ACHN (cell line): ENCODE measurements around the gene TPD52L1.

Source experiments
- DNase-seq: peaks from one replicate; pipeline ENCODE4 v3.0.0-alpha.2; 2015
- in situ Hi-C: cut with HindIII; loops from 2 replicates; pipeline ENCODE4 v1.10.0; 2017; ENCODE audit warnings: low sequenced_read_pairs, low pct_ligation_motif_present, low pct_unique_long_range_greater_than_20kb

The TPD52L1 gene

DNA sequence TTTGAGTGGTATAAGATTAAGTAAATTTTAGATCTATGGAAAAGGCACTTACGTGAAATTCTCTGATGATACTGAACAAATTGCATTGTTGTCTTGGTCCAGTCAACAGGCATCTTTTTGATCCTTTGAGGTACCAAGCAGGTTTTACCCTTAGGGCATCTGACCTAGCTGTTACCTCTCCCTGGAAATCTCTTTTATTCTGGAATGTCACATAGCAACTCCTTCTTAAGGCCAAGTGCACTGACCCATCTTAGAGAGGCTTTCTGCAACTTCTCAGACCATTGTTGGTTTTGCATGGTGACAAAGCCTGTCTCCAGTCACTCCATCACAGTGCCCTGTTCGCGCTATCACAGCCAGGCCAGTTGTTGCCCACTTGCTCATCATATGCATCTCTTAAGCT lies 42.0 kb downstream of the TPD52L1 start:
- no peak for DNase-seq
- in situ Hi-C loops: no loop called here

DNA sequence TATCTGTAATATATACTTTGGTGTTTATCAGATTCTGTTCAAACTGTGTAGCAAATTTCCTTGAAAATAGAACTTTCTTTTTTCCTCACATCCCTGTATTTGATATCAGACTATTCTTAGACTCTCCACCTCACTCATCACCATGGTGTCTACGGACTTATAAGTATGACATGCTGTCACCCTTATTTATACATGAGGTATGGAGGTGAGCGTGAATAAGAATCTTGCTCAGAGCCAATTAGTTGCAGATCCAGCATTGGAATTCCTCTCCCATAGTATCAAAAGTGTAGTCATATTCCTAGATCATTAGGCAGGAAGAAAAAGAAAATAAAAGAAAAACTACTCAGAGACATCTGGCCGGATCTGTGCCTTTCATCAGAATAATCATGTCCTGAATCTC lies 43.0 kb downstream of the TPD52L1 start:
- DNase-seq: no peak
- in situ Hi-C loops: no loop called here

DNA sequence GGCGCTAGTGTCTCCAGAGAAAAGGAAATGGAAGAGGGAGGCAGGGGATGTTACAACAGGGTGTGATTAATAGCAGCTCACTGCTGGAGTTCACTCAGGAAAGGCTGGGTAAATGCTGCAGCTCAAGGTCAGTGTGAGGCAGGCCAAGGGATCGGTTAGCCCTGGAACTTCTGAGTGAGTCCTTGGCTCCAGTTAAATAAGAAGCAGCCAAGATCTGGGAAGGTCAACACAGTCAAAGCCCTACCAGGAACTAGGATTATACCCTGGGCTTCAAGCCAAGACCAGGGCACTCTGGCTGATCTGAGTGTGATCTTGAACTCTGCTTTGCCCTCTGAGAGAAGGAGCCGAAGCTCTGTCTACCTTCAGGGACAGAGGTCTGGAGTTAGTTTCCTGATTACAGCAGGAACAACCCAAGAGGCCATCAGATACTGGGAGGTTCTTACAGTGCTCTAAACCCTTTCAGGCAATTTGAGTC lies 44.3 kb downstream of the TPD52L1 start:
- in situ Hi-C loops: no loop called here
- DNase-seq: peak; percentile 70

DNA sequence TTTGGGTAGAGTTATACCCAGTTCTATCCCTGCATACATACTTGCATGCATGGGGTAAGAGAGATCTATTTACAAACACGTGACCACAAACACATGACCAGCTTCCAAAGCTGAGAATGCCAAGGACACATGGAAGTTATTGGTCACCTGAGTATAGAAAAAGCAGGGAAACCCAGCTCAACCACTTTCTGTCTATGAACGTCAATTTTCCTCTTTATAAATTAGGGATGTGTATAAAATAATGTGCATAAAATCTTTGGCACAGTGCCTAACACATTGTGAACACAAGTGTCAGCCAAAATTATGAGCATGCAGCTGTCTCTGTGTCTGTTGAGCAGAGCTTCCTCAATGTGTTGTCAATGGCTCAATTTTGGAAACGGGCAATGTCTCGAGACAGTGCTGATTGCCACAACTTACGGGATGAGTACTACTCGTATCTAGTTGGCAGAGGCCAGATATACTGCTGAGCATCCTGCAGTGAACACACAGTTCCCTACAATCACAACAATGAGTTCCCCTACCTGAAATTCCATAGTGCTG lies 44.9 kb downstream of the TPD52L1 start:
- no peak for DNase-seq
- in situ Hi-C loops: no loop called here

DNA sequence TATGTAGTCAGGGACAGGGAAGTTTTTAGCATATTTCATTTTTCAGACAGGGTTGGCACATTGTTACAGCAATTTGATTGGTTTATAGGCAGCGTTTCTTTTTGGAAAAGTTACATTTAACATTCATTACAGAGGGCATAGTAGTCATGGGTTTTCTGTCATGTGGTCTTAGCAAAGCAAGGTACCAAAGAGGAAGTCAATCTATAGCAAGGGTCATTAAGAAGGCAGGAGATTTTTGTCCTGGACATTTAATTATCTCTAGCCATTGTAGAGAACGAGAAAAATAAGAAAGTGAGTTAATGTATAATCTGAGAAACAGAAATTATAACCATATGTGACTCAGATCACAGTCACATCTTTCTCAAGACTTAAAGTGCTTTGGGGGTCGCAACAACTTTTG lies 47.4 kb downstream of the TPD52L1 start:
- in situ Hi-C loops: no loop called here
- peak; percentile 32 for DNase-seq

DNA sequence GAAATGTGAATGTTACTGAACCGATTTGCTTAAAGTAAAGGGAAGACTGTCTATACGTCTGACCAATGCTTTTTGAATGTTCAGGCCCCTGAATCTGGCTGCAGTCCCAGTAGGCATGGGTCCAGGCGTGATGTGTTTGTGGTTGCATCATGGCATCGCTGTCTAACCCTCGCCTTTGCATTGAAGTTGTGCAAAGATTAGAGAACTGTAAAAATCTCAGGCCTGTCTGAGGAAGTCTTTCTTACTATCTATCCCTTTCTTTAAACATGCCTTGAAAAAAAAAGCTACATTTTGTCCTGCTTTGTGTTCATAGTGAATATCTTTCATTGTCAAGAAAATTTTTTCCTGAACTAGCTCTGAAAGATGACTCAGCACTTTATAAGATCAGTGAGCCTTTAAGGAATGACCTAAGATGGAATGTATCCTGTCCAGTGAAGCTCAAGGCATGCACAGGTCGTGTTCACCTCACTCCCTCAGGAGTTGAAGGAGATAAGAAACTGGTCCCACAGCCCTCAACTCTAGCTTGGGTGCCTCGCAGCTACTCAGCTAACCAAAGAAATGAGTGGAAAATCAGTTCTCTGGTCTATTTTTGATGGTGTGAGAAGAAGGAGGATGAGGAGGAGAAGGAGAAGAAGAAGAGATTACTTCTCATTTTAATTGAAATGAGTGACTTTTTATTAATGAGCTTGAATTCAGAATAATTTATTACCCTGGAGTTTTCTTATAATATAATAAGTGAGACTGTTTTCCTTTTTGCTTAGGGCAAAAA lies 48.6 kb downstream of the TPD52L1 start:
- in situ Hi-C loops: no loop called here
- peak; percentile 89 for DNase-seq

DNA sequence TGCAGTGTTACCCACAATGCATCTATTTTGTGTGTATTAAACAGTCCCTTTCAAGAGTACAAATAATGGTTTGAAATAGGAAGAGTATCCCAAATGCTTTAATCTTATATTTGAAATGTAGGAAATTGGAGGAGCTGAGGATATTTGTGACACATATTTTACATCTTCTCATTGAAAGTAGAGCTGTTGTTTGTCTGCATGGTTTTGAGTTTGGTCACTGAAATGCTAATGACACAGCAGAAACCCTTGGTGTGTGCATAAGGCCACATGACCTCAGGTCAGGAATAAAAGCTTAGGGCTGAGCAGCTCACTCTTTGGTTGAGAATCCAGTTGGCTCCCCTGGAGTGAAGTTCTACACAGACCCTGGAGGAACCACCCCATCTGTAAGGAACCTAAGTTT lies 49.8 kb downstream of the TPD52L1 start:
- no peak for DNase-seq
- in situ Hi-C loops: no loop called here

DNA sequence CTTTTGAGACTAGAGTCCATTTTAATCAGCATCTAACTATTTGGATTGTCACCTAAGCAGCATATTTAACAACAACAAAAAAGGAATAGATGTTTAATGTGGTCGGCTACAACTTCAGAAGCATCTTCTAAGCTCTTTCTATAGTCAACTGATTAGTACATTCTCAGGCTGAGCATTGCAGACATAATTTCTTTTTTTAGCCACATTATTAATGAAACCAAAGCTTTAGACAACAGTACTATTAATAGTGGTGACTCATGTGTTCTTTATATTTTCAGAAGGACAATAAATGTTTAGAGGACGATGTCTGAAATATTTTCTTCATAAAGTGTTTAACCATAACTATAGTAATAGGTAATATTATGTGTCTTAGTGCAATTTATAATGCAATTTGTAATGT lies 52.4 kb downstream of the TPD52L1 start:
- in situ Hi-C loops: no loop called here
- DNase-seq: no peak

DNA sequence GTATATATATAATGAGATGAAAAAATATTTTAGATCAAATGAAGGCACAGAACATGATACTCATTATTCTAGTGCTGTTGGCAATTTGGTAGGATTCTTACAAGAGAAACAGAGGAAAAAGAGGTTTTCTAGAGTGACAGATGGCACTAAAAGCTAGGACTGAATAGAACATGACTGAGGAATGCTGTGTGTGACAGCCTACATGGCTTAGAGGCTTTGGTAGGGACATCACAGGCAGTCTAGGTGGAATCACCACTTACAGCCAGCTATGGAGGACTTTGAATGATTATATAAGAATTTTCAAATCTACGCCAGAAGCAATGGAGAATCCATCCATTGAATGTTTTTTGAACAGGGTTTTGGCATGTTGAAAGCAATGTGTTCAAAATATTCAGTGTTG lies 52.8 kb downstream of the TPD52L1 start:
- no peak for DNase-seq
- in situ Hi-C loops: no loop called here

DNA sequence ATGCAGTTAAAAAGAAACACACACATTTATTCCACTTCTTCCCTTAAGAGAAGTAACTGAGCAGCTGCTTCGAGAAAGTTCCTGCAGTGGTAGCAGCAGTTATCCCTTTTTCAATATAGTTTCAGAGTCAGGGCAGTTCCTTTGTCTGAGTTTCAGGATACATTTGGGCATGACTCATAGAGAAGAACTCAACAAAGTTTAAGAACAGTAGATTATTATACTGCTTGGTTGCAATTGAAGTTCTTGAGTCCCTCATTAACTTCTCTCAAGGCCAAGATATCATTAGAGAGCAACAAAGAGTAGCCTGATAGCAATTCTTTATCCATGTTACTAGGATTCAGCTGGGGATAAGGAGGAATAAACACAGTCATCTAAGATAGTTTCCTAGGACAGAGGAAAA lies 54.4 kb downstream of the TPD52L1 start:
- no peak for DNase-seq
- in situ Hi-C loops: no loop called here

DNA sequence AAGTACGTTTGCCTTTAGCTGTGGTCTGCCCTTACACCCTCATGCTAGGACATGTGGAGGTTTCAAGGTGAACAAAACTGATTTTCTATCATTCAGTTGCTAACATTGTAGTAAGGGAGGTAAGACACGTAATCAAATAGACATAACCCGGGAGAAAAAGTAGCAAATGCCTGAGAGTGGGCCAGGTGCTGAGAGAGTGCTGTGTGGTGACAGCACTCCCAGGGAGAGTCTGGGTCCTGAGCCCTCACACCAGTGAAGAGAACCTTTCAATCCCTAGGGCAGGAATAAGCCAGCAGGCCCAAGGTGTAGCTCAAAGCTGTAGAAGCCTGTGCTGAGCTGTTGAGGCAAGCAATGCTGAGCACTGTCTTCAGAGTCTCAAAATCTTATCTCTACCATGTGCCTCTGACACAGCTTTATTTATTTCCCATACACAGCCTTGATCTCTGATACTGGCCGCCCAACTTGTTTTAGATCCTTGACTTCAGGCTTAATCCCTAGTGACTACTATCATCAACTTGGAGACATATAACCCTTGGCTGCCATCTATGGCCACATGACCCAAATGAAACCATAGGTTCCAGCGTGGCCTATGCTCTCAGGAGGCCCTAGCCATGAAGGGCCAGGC lies 55.2 kb downstream of the TPD52L1 start:
- in situ Hi-C loops: no loop called here
- no peak for DNase-seq

DNA sequence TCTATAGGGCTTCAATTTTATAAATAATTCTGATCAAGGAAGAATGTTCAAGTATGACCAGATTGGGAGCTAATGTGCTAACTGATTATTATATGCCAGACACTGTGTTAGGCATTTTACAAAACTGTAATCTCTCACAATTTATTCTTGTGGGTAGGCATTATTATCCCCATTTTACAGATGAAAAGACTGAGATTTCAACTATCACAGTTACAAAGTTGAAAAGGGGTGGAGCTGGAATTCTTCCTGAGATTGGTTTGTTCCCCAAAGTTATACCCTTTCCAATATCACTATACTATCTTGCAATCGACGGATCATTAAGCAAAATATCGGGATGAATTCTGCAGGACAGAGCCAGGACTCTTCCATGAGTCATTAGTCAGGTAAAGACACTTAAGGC lies 57.1 kb downstream of the TPD52L1 start:
- DNase-seq: no peak

DNA sequence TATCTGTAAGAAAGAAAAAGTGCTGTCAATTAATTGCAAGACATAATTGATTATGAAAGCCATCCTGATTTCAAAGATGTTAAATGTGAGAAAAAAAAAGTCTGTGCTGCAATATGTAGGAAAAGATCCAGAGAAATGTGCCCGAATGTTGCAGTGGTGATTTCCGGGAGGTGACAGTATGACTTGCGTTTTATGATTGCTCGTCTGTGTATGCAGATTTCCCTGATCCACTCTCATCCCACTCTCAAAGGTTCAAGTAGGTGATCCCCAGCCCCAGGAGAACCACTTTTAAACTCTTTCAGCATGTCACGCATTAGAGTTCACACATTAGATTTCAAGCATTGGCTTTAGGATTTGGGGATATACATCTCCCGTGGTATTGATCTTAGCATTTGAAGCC lies 57.8 kb downstream of the TPD52L1 start:
- in situ Hi-C loops: no loop called here
- no peak for DNase-seq

More for the DNA sequence above, 57.1 kb downstream of the TPD52L1 start:
- in situ Hi-C loops: no loop called here

DNA sequence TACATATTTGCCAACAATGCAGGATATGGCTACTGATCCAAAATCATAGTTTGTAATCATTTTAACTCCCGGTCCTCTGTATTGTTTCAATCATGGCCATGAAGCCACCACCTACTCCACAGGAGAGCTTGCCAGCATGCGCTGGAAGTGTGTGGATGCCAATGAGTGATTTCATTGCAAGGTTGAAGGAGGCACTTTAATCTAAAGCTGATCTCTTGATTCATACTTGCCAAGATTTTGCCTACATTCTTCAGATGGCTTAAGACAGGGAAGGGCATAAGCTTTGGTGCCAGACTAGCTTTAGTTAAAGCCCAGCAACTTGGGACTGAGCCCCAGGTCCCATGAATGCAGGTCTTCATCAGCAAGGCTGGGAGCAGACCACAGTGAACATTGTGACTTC lies 58.8 kb downstream of the TPD52L1 start:
- DNase-seq: no peak
- in situ Hi-C loops: no loop called here

DNA sequence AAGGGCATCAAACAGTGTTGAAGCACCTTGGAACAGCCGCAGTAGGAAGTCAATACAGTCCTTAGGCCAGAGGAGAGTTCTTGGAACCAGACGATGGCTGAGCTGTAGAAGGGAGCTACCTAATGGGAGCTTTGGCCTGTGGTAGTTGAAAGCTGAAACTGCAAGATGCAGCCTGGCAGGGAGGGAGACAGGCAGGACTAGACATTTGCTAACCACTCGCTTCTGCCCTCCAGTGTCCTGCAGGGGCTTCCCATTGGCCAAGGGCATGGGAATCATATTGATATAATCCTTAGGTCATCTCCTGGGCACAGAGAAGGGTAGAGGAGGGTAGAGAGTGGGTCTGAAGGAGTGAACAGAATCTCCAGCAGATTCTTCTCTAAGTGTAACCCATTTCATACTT lies 60.4 kb downstream of the TPD52L1 start:
- in situ Hi-C loops: no loop called here
- no peak for DNase-seq

DNA sequence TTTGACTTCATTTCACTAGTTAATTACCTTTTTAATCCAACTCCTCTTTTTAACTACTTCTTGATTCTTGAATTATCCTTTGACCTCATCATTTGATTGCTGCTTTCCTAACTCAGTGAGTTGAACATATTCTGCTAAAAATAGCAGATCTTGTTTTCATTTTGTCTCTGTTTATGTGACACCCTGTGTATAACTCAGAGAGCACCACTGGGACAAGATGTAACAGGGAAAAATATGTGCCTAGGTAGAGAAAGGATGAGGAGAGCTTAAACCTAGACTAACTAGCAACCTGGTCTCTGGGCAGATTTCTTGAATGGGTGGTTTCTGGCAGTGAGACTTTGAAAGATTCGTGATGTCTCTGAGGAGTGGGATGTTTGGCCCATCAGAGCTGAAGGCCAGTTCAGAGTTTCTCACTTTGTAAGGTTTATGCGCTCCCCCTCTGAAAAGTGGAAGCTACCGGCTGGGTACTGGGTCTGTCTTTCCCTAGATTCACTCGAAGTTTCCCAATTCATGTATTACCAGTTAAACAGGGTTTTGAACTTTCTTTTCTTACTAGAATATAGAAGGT lies 61.8 kb downstream of the TPD52L1 start:
- DNase-seq: no peak
- in situ Hi-C loops: no loop called here

DNA sequence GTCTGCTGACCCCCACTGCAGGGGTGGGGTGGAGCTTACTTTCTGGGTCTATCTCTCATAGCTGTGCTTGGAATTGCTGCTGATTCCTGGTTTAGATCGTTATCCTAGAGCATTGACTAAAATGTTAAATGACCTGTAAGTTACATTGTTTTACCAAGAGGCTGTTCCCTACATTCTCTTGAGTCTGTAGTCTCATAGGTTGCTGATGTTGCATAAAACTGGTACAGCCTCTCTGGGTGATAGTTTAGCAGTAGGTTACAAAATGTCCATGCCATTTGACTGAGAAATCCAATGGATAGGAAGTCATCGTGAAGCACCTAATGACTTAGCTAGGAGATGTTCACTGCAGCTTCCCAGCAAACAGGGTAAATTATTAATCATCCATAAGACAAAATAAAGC lies 62.4 kb downstream of the TPD52L1 start:
- no peak for DNase-seq
- in situ Hi-C loops: no loop called here

DNA sequence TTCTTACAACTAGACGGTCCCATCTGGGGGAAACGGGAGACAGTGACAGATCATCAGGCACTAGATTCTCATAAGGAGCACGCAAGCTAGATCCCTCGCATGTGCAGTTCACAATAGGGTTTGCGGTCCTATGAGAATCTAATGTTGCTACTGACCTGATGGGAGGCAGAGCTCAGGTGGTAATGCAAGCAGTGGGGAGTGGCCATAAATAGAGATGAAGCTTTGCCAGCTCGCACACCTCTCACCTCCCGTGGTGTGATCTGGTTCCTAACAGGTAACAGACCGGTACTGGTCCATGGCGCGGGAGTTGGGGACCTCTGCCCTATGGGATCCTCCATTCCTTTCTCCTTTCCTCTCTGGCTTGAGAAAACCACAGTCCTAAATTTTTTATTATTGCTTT lies 63.8 kb downstream of the TPD52L1 start:
- no peak for DNase-seq
- in situ Hi-C loops: no loop called here

DNA sequence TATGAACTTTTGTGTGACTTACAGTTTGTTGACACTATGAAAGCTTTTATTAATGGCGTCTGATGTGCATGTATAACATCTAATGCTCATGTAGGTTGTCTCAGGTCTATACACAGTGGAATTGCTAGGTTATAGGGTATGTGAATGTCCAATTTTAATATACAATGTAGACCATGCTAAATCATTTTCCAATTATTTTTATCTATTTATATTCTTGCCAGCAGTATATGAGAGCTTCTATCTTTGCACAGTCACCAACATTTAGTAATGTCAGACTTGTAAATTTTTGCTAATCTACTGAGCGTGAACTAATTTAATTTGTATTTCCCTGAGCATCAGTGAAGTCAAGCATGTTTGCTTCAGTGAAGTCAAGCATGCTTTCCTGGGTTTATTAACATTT lies 64.4 kb downstream of the TPD52L1 start:
- in situ Hi-C loops: no loop called here
- no peak for DNase-seq
